ENCODE data around the gene STAC3.
A peak's percentile ranks its signal among the peaks of the same experiment; 100 is the strongest.
"Not testable (repeated sequence)": the region's sequence is repeated elsewhere in the genome, so short reads cannot be mapped to it uniquely, and the experiment has no call there.

The STAC3 gene

GRCh38 chr12:57250956-57251355, at the start of gene STAC3:
Gene STAC3, minus strand, starts transcription at chr12:57251187. Its CDS starts 1,551 bp downstream, at chr12:57249636.
- no peak for DNase-seq

GRCh38 chr12:57299514-57300016, 48.6 kb upstream of the STAC3 start:
- DNase-seq, result no peak

- DNase-seq, result no peak
Observed at GRCh38 chr12:57296291-57296690, 45.3 kb upstream of the STAC3 start.

GRCh38 chr12:57282073-57282472, 31.1 kb upstream of the STAC3 start:
- not testable (repeated sequence) for DNase-seq

- DNase-seq, result peak; percentile 48
Observed at GRCh38 chr12:57280211-57281062, 29.4 kb upstream of the STAC3 start.

GRCh38 chr12:57278465-57279381, 27.7 kb upstream of the STAC3 start:
- DNase-seq, result no peak

GRCh38 chr12:57276935-57277563, 26.1 kb upstream of the STAC3 start:
- DNase-seq, result no peak

GRCh38 chr12:57276233-57276632, 25.2 kb upstream of the STAC3 start:
- not testable (repeated sequence) for DNase-seq

GRCh38 chr12:57273516-57273915, 22.5 kb upstream of the STAC3 start:
- no peak for DNase-seq

GRCh38 chr12:57272337-57273151, 21.6 kb upstream of the STAC3 start:
- DNase-seq, result no peak

GRCh38 chr12:57270966-57271470, 20.0 kb upstream of the STAC3 start:
- DNase-seq, result no peak

- DNase-seq, result no peak
Observed at GRCh38 chr12:57268264-57268663, 17.3 kb upstream of the STAC3 start.

GRCh38 chr12:57266681-57267080, 15.7 kb upstream of the STAC3 start:
- no peak for DNase-seq

- DNase-seq, result no peak
Observed at GRCh38 chr12:57263096-57263495, 12.1 kb upstream of the STAC3 start.

- DNase-seq, result no peak
Observed at GRCh38 chr12:57262126-57262822, 11.3 kb upstream of the STAC3 start.

GRCh38 chr12:57261428-57261865, 10.5 kb upstream of the STAC3 start:
- DNase-seq, result no peak

GRCh38 chr12:57260366-57260765, 9.4 kb upstream of the STAC3 start:
- DNase-seq, result no peak

GRCh38 chr12:57258977-57259970, 8.3 kb upstream of the STAC3 start:
- DNase-seq, result no peak

GRCh38 chr12:57255916-57256315, 4.9 kb upstream of the STAC3 start:
- DNase-seq, result no peak
